ENCODE results near the gene TUBA3D.
"Not testable (repeated sequence)": the region's sequence is repeated elsewhere in the genome, so short reads cannot be mapped to it uniquely, and the experiment has no call there.

DNA sequence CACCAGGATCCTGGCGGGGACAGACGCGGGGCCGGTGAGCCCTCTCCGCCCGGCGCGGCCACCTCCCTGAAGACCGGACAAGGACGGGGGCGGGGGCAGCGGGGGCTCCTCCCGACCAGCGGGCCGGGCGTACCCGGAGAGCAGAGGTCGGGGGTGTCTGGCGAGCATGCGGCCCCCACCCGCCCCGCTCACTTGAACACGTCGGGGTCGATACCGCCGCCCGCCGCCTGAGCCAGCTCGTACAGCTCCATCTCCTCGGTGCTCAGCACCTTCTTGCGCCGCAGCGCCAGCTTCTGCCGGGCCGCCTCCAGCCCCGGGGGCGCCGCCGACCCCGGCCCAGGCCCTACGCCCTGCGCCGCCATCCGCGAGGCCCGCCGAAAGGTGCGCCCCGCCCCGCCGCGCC, 16.1 kb downstream of the TUBA3D start, which contains the start of gene MZT2A:
- TF ChIP-seq, protein P1, sequence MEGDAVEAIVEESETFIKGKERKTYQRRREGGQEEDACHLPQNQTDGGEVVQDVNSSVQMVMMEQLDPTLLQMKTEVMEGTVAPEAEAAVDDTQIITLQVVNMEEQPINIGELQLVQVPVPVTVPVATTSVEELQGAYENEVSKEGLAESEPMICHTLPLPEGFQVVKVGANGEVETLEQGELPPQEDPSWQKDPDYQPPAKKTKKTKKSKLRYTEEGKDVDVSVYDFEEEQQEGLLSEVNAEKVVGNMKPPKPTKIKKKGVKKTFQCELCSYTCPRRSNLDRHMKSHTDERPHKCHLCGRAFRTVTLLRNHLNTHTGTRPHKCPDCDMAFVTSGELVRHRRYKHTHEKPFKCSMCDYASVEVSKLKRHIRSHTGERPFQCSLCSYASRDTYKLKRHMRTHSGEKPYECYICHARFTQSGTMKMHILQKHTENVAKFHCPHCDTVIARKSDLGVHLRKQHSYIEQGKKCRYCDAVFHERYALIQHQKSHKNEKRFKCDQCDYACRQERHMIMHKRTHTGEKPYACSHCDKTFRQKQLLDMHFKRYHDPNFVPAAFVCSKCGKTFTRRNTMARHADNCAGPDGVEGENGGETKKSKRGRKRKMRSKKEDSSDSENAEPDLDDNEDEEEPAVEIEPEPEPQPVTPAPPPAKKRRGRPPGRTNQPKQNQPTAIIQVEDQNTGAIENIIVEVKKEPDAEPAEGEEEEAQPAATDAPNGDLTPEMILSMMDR (IDR thresholded peaks at IDR 0.05; ENCODE audit: low read depth, low read length, poor library complexity, severe bottlenecking), result not testable (repeated sequence)
- not testable (repeated sequence) for TF ChIP-seq EZH2phosphoT487 (IDR thresholded peaks at IDR 0.05; ENCODE audit: borderline replicate concordance, low read length)

Measured in DOHH2 (cell line).